Measurements from ENCODE around the gene LIPG. TPM values are rescaled to one million over a fixed set of nuclear protein-coding genes. Genes with fewer than 3 reads are reported as not detected.

The LIPG gene
- total RNA-seq, 4 donors from 2014 or later: 0.24 to 6.4 (median 1.9) TPM

GRCh38 chr18:49613141-49613640 is 51.3 kb downstream of the LIPG start:
- intact Hi-C loops (cut with DNase I; ENCODE audit: low total_unique reads) (no loop called here), in situ Hi-C loops (cut with MboI; ENCODE audit: low sequenced_read_pairs in 4 of 4) (no loop called here)
- H3K27me3 ChIP-seq: no peaks in the 10 kb centered on the region
- no peak for TF ChIP-seq POLR2A (IDR thresholded peaks at IDR 0.05)
- TF ChIP-seq CTCF (IDR thresholded peaks at IDR 0.05 in 4 of 5, conservative IDR thresholded peaks at IDR 0.05 in 1 of 5): no peak
- no peaks in the 10 kb centered on the region for H3K9me3 ChIP-seq
- no peaks in the 10 kb centered on the region for H3K36me3 ChIP-seq
- H3K27ac ChIP-seq: no peak overlapping the region
- no peak for ATAC-seq
- no peak overlapping the region for H3K4me3 ChIP-seq
- DNase-seq: no peak
- no peaks in the 10 kb centered on the region for H3K4me1 ChIP-seq

DNA sequence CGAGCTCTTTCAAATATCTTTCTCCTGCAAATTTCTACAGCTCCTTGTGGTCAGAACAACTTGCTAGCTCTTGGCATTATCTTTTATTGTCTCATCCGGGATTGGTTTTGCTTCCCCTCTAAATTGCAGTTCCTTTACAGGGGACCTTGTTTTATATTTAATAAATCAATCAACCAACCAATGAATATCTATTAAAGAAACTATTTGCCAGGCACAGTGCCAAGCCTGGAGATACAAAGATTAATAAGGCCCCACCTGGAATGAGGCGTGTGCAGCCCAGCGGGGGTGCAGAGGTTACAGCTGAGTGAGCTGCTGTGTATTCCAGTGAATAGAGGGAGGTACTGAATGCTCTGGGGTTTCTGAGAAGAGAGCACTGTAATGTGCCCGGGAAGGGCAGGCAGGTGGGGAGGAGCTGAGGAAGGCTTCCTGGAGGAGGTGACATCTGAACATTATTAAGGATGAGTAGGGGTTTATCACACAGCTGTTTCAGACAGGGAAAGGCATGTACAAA is 51.8 kb downstream of the LIPG start:
- DNase-seq: no peak
- TF ChIP-seq POLR2A (IDR thresholded peaks at IDR 0.05) (no peak), CTCF (IDR thresholded peaks at IDR 0.05 in 4 of 5, conservative IDR thresholded peaks at IDR 0.05 in 1 of 5) (no peak)
- no peak overlapping the region for H3K4me3 ChIP-seq
- in situ Hi-C loops (cut with MboI; ENCODE audit: low sequenced_read_pairs in 4 of 4) (no loop called here), intact Hi-C loops (cut with DNase I; ENCODE audit: low total_unique reads) (no loop called here)
- H3K27ac ChIP-seq: no peak overlapping the region
- H3K36me3 ChIP-seq: no peaks in the 10 kb centered on the region
- H3K9me3 ChIP-seq: no peaks in the 10 kb centered on the region
- H3K27me3 ChIP-seq: no peaks in the 10 kb centered on the region
- no peaks in the 10 kb centered on the region for H3K4me1 ChIP-seq
- ATAC-seq: no peak

DNA sequence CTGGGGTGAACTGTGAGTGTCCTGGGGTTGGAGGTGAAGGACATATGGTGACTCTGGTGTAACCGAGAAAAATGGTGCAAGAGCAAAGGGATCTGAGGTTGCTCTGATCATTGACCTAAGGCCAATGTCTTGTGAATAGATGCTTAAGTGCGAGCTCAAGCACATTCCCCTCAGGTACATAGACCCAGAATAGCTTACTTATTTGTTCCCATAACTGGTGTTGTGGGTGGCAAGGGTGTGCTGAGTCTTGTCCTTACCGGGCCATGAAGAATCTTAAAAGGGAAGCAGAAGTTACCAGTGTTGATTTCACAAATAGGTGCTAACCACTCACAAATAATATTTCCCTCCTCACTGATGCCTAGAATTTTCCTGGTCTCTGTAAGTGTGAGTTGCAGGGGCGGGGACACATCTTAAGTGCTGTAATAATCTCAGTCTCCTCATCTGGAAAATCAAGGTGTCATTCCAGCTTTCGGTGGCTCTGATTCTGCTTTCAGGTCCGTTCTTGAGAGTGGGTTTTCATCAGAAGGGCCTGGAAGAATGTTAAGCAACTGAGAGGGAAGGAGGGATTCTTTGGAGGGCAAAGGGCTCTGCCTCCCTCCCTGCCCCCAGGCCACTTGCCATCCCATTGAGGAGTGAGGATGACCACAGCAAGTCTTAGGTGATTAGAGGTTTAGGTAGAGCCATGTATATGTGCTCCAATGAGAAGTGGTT is 54.9 kb downstream of the LIPG start:
- ATAC-seq (no peak), DNase-seq (no peak)
- Histone ChIP-seq H3K4me3 (no peak overlapping the region), H3K4me1 (no peaks in the 10 kb centered on the region), H3K9me3 (no peaks in the 10 kb centered on the region), H3K27ac (no peak overlapping the region), H3K27me3 (no peaks in the 10 kb centered on the region), H3K36me3 (no peaks in the 10 kb centered on the region)
- TF ChIP-seq CTCF (IDR thresholded peaks at IDR 0.05 in 4 of 5, conservative IDR thresholded peaks at IDR 0.05 in 1 of 5): no peak
- no peak for TF ChIP-seq POLR2A (IDR thresholded peaks at IDR 0.05)
- intact Hi-C loops (cut with DNase I; ENCODE audit: low total_unique reads) (no loop called here), in situ Hi-C loops (cut with MboI; ENCODE audit: low sequenced_read_pairs in 4 of 4) (no loop called here)

DNA sequence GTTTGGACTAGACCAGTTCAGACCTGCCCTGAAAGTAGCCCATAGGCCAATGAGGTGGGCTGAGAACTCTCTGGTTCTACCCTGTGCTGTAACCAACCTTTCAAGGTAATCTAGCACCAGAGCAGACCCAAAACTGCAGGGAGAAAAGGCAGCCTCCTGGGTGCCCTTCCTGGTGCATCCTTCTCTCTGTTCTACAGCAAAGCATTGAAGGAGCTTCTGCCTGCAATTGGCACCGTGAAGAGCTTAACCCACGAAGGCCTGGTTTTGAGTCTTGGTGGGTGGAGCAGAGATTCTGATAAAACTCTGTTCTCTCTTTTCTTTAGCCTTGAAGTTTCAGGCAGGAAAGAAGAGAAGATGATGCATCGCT is 55.5 kb downstream of the LIPG start:
- Histone ChIP-seq H3K27me3 (no peaks in the 10 kb centered on the region), H3K9me3 (no peaks in the 10 kb centered on the region), H3K36me3 (no peaks in the 10 kb centered on the region), H3K27ac (no peak overlapping the region), H3K4me3 (no peak overlapping the region), H3K4me1 (no peaks in the 10 kb centered on the region)
- in situ Hi-C loops (cut with MboI; ENCODE audit: low sequenced_read_pairs in 4 of 4): no loop called here
- no peak for DNase-seq
- ATAC-seq: no peak
- intact Hi-C loops (cut with DNase I; ENCODE audit: low total_unique reads): no loop called here
- TF ChIP-seq CTCF (IDR thresholded peaks at IDR 0.05 in 4 of 5, conservative IDR thresholded peaks at IDR 0.05 in 1 of 5) (no peak), POLR2A (IDR thresholded peaks at IDR 0.05) (no peak)
